HG02610 (cell line): ENCODE results near the gene ANO8.
"Not testable (repeated sequence)": the region's sequence is repeated elsewhere in the genome, so short reads cannot be mapped to it uniquely, and the experiment has no call there.

Experiments
- ATAC-seq: cut with Tn5 transposase; IDR thresholded peaks from one replicate; pipeline ENCODE4 v1.9.1; 2021; ENCODE audit warnings: mild to moderate bottlenecking, moderate library complexity; ENCODE audit not compliant: unreplicated experiment

Gene ANO8

DNA sequence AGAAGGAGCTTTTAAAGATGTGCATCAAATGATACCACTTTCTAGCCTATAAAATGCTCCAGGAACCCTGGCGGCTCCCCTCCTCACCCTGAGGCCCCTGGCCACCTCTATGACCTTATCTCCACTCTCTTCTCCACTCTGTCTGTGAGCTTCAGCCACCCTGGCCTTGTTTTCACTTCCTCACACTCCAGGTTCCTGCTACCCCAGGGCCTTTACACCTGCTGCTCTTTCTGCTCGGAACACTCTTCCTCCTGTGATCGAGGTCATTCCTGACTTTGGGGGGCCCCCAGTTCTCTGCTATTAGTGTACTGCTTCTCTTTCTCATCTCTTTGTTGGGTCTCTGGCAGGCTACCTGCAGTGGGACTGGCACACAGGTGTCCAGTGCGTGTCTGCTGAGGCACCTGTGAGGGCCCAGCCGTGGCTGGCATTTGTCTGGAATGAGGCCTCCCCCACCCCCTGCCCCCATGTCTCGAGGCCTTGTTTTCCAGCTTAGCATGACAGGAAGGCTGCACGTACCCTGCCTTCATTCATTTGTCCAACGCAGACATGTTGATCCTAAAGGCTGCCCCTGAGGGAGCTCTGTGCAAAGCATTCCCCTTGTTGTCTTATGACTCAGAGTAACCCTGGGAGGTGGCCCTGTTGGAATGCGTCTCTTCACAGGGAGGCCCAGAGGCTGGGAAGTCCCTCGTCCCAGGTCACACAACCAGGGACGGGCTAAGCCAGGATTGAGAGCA, 23.0 kb downstream of the ANO8 start:
- no peak for ATAC-seq

GRCh38 chr19:17309965-17310461, 24.6 kb downstream of the ANO8 start:
- ATAC-seq, result no peak

DNA sequence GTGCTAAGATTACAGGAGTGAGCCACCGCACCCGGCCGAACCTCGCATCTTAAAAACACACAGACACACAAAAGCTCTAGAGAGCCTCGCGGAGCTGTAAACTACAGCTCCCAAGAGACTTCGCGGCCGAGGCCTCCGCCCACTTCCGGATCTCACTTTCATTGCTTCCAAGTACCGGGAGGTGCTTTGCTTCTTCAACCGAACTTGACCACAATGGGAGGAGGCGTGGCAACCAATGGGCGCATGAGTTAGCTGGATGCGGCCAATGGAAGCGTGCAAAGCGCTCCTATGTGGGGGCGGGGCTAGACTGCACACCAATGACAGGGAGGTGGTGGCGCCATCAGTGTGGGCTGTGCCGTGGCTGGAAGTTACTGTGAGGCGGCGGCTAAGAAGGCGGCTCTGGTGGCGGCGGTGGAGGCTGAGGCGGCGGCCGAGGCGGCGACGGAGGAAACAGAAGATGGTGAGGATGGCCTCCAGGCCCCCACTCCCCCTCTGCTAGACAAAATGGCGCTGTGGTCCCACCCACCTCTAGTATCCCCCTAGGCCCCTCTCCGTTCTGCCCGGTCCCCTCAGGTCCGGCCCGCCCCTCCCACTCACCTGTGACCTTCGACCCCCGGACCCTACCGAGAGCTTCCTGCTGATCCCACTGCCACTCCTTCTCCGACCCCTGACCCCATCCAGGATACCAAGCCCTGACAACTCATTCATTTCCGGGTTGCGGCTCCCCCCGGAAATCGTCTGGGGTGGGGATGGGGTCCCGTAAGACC, 25.3 kb downstream of the ANO8 start, which contains the start of gene DDA1:
Gene DDA1 (plus strand): TSS at position 366 of the 767 bp plus-strand sequence. CDS start 92 bp downstream, at position 458.
- peak; percentile 66 for ATAC-seq

DNA sequence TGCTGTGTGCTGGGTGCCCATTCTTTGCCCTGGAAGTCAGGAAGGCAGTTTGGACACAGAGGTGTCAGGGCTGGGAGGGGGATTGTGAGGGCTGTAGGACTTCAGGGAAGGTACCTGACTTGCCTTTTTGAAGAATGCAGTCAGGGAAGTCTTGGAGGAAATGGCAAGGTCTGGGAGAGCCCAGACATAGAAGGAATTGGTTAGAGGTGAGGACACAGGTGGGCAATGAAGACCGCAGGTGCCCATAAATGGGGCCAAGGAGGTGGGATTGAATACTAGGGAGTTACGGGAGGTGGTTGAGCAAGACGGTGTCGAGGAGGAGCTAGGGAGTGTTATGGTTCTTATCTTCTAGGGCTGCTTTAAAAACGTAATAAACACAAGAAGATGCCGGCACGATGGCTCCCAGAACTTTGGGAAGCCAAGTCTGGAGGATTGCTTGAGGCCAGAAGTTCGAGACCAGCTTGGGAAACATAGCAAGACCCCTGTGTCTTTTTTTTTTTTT, 26.7 kb downstream of the ANO8 start:
- no peak for ATAC-seq

GRCh38 chr19:17306285-17306714, 28.4 kb downstream of the ANO8 start:
- ATAC-seq, result no peak

DNA sequence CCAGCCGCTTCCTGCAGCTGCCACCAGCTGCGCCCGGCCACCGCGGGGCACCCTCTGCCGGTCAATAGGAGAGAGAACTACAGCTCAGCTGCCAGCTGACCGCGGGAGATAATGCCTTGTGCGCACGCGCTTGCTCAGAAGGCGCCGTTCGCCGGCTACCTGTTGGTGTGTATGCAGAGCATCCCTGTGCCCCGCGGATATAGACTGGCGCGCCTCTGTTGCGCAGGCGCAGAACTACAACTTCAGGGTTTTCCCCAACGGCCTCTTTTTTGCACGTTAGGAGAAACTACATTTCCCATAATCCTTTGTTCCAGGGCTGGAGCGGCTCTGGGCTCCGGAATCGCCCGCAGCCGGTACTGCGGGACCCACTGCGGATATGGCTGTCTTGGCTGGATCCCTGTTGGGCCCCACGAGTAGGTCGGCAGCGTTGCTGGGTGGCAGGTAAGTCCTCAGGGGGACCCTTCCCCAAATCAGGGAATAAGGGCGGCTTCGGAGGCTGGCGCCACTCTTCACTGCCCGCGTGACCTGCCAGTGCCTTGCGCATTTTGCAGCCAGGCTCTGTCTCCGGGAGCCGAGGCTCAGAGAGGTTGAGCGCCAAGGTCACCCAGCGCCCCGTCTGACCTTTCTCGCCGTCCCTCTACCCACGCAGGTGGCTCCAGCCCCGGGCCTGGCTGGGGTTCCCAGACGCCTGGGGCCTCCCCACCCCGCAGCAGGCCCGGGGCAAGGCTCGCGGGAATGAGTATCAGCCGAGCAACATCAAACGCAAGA, 29.0 kb downstream of the ANO8 start, which contains the start of gene MRPL34:
Gene MRPL34 (plus strand): TSS at position 356 of the 768 bp plus-strand sequence. CDS start 21 bp downstream, at position 377.
- peak; percentile 62 for ATAC-seq

GRCh38 chr19:17305216-17305516, 29.5 kb downstream of the ANO8 start:
- ATAC-seq, result no peak

DNA sequence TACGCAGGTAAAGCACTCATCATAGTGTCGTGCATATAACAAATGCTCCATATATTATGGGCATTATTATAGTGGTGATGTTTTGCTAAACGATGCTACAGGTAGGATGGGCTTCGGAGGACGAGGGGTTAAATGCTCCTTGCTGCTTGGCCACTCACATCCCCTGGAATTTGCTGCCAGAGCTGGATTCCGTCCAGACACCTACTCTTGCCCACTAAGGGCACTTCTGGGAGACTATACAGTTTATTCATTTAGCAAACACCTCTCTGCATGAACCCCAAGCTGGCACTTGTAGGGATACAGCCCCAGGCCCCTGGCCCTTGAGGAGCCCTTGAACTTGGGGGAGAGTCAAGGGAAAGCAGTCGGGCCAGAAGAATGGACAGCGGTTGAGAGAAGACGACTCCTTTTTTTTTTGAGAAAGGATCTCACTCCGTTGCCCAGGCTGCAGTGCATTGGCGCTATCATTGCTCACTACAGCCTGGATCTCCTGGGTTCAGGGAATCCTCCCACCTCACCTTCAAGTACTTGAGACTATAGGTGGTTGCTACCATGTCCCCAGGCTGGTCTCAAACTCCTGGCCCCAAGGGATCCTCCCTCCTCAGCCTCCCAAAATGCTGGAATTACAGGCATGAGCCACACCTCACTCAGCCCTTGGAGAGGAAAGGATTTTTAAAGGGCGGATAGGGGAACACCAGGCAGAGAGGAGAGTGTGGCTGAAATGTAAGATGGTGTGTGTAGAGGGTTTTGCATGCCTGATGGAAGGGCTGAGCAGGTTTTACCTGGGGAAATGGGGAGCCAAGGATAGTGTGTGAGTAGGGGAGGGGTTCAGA, 30.1 kb downstream of the ANO8 start:
- ATAC-seq, result no peak

GRCh38 chr19:17303940-17304267, 30.8 kb downstream of the ANO8 start:
- ATAC-seq, result no peak

DNA sequence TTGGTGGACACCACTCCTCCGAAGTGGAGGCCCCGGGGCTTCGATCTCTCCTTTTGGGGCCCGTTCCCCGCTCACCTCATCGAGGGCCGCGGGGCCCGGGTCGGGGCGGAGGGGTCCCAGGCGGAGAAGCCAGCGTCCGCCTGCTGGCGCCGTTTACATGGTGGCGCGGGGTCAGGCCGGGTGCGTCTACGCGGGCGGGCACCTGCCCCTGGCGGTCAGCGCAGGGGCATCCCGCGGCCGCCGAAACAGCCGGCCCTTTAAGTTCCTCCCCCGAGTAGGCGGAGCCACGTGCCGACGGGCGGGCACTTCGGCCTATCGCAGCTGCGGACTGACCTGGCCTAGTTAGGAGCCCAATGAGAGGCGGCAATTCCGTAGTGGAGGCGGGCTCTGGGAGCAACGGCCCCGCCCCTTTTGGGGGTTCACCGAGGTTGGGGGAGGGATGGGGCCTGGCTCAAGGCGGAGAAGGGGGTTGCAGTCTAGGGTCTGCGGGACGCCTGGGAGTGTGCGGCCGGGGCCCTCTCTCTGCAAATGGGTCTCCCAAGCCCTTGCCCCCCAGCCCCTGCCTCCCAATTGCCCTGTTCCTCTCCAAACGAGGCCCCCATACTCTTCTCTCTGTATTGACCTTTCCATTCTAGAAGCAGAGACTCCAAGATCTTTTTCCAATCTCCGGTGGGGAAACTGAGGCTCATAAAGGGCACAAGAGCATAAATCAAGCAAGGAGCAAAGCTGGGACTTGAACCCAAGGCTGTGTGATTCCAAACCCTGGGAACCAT, 31.3 kb downstream of the ANO8 start, which contains the start of gene ABHD8:
Gene ABHD8 (minus strand): TSS at position 259 of the 773 bp plus-strand sequence. CDS start 1,809 bp downstream, outside the sequence.
- peak; percentile 59 for ATAC-seq

- ATAC-seq, result no peak
Observed at GRCh38 chr19:17302391-17303166, 32.1 kb downstream of the ANO8 start.

DNA sequence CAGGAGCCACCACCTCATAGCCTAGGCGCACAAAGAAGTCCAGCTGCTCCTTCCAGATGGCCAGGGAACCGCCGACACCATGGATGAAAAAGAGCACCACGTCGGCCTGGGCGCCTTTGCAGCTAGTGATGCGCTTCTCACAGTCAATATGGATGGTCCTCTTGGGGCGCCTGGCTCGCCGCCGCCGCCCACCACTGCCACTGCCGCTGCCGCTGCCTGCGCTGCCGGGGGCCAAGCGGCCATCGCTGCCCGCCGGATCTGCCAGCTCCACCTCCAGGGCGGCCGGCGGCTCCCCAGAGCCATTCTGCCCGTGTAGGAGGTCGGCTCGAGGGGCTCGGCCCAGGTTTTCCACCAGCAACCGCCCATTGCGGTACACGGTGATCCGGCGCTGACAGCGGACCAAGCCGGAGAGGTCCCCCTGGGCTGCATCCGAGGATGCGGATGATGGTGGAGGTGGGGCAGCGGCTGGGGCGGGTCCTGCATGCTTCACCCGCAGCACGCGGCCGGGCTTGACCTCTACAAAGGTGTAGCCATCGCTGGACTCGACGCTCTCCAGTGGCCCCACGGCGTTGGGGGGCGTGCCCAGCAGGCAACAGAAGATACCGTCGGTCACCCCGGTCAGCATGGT, 33.5 kb downstream of the ANO8 start:
- ATAC-seq, result no peak

- ATAC-seq, result no peak
Observed at GRCh38 chr19:17296976-17297375, 37.7 kb downstream of the ANO8 start.

- no peak for ATAC-seq
Observed at GRCh38 chr19:17296273-17296672, 38.4 kb downstream of the ANO8 start.

DNA sequence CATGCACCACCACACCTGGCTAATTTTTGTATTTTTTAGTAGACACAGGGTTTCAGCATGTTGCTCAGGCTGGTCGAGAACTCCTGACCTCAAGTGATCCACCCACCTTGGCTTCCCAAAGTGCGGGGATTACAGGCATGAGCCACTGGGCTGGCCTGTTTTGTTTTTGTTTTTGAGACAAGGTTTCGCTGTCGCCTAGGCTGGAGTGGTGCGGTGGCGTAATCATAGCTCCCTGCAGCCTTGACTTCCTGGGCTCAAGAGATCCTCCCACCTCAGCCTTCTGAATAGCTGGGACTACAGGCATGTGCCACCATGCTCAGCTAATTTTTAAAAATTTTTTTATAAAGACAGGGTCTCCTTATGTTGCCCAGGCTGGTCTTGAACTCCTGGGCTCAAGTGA, 39.1 kb downstream of the ANO8 start:
- ATAC-seq, result not testable (repeated sequence)

GRCh38 chr19:17294051-17294891, 40.4 kb downstream of the ANO8 start:
- no peak for ATAC-seq

- ATAC-seq, result no peak
Observed at GRCh38 chr19:17293605-17294004, 41.0 kb downstream of the ANO8 start.
